ENCODE measurements around the gene UBC.
"Not testable (repeated sequence)": the region's sequence is repeated elsewhere in the genome, so short reads cannot be mapped to it uniquely, and the experiment has no call there.

- TF ChIP-seq ATF3 (IDR thresholded peaks at IDR 0.05); TCF7L2 (IDR thresholded peaks at IDR 0.05; ENCODE audit: borderline replicate concordance, extremely low read depth, insufficient read depth, insufficient read length); EZH2 (IDR thresholded peaks at IDR 0.05); EZH2phosphoT487 (IDR thresholded peaks at IDR 0.05; ENCODE audit: borderline replicate concordance); CTCF (IDR thresholded peaks at IDR 0.05 in 2 of 3, conservative IDR thresholded peaks at IDR 0.05 in 1 of 3; ENCODE audit: borderline replicate concordance in 1 of 3, insufficient read depth in 1 of 3, low read depth in 2 of 3, low read length in 2 of 3); POLR2AphosphoS5 (IDR thresholded peaks at IDR 0.05; ENCODE audit: low read depth, low read length); POLR2A (IDR thresholded peaks at IDR 0.05; ENCODE audit: borderline replicate concordance, extremely low read depth, insufficient read depth, insufficient read length); ZNF274 (IDR thresholded peaks at IDR 0.05; ENCODE audit: low read depth, low read length); REST (IDR thresholded peaks at IDR 0.05; ENCODE audit: low read depth); RAD21 (IDR thresholded peaks at IDR 0.05; ENCODE audit: low read depth); CBX3 (IDR thresholded peaks at IDR 0.05; ENCODE audit: low read depth): not testable (repeated sequence)
These were observed 17.1 kb upstream of the UBC start for GRCh38 chr12:124931528-124931927.
